Mesenteric fat pad (tissue), 1 donor: ENCODE results near the gene ZMIZ1. TPM values are rescaled to one million over a fixed set of nuclear protein-coding genes. Genes with fewer than 3 reads are reported as not detected.

Experiments
- DNase-seq: peaks from one replicate; pipeline ENCODE4 v3.0.0-alpha.2; 2020; ENCODE audit warnings: low spot score
- total RNA-seq: library from RNA; stranded (reverse); fragmentation: NEBNext Ultra II Directional; extraction: Animal tissue kit (Norgen Biotek cat#: 25700); gene quantifications from one replicate; pipeline ENCODE4 v1.2.1, GENCODE V29; 2021
- donor health status: DM: yes; HTN: yes; CAD: no.

Gene ZMIZ1
- total RNA-seq, 1 donor from 2014 or later = 81.1 TPM

DNA sequence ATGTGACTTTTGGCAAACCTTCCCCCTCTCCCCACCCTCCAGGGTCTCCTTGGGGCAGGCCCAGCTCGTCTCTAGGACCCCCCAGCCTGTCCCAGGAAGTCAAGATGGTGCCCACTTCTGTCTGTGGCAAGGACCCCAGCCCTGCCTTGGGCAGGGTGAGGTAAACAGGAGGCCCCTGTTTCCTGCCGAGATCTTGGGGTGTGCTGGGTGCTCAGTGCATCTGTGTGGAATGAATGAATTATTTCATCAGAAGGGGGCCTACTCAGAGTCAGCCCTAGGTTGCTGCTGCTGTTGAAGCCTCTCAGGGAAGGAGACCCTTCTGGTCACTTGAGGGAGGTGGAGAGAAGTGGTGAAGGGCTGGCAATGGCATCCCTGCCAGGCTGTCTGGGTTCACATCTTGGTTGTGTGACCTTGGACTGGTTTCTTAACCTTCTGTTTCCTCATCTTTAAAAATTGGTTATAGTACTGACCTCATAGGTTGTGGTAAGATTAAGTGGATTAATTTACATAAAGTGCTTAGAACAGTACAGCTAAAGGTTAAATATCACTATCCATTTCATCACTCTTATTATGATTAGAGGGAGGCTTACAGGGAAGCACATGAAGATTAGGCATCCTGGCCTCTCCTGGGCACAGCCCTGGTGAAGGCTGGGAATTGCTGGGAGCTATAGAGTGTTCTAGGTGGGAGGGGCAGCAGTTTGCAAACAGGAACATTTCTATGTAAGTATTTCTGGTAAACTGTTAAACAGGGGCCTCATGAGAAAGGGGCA lies 67.7 kb downstream of the ZMIZ1 start:
- no peak for DNase-seq

DNA sequence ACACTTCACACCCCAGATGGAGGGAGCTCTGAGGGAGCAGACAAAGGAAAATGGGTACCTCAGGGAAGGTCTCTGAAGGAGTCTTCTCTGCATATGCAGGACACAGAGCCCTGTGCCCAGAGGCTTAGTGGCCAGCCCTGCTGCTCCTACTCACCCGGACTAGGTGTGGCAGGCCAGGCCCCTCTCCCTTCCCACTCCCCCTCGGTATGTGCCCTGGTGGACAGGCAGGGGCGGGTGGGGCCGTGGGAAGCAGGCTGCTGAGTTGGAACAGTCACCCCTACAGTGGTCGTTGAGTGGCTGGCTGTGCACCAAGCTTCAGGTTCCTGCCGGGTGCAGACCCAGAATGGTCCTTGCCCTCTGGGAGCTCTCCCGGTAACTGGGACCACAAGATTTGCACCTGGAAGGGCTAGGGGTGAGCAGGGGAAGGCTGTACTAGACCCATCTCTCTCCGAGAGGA lies 68.6 kb downstream of the ZMIZ1 start:
- DNase-seq = no peak

DNA sequence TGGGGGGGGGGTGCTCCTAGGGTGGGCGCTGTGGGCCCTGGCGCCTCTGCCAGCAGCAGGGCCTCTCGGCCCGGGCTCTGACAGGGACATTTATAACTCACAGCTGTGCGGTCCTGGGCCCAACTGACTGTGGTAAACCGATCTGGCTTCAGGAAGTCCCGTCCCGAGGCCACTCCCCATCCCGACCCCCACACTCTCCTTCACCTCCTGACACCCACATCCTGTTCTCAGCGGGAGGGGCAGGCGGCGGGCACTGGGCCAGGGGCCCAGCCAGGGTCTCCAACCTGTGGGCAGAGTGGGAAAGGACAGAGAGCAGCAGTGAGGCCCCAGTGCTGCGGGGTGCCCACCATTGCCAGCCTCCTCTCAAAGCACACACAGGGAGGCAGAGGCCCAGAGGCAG lies 69.1 kb downstream of the ZMIZ1 start:
- no peak for DNase-seq

GRCh38 chr10:79138449-79139123 lies 69.8 kb downstream of the ZMIZ1 start:
- DNase-seq = no peak

- DNase-seq = no peak
Observed at GRCh38 chr10:79139124-79139835, 70.5 kb downstream of the ZMIZ1 start.

- DNase-seq = no peak
Observed at GRCh38 chr10:79140085-79140793, 71.5 kb downstream of the ZMIZ1 start.

DNA sequence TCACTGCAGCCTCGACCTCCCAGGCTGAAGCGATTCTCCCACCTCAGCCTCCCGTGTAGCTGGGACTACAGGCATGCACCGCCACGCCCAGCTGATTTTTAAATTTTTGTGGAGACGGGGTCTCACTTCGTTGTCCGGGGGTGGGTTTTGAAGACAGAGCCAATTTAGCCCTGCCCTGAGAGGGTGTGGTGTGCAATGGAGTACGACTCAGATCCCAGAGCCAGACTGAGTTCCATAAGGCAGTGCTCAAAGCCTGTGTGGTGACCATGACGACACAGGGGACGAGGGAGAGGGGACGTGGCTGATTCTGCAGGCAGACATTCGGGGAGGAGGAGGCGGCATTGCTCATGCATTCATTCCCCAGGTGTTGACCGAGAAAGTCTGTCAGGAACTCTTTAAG lies 72.1 kb downstream of the ZMIZ1 start:
- no peak for DNase-seq

GRCh38 chr10:79142064-79142491 lies 73.3 kb downstream of the ZMIZ1 start:
- DNase-seq = no peak

DNA sequence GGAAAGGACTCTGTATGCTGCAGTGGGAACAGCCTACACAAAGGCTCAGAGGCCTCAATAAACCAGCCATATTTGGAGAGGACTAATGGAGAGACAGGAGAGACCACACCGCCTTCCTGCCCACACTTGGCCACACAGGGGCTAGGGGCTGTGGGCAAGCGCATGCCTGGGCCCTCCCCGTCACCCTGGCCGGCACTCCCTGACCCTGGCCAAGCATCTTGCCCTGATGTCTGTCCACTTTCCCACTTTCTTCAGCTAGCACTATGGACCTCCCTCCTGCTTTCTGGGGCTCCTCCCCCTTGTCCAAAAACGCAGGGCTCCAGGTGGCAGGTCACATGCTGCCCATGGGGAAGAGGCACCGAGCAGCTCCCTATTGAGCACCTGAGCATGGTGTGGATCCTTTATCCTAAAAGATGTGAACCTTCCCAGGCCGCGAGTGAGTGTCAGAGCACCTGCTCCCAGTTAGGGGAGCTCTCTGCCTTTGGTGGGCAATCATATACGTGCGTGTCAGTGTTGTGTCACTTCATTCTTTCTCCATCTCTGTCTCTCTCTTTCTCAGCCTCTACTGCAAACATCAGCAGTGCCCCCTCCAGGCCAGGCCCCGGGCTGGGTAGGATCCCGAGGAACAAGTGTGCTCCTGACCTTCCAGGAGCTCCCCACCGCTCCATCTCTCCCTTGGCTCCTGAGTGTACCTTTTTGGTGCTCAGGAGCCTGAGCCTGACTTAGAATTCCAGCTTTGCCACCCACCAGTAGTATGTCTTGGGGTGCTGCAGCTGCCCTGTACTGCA lies 74.0 kb downstream of the ZMIZ1 start:
- DNase-seq = no peak

DNA sequence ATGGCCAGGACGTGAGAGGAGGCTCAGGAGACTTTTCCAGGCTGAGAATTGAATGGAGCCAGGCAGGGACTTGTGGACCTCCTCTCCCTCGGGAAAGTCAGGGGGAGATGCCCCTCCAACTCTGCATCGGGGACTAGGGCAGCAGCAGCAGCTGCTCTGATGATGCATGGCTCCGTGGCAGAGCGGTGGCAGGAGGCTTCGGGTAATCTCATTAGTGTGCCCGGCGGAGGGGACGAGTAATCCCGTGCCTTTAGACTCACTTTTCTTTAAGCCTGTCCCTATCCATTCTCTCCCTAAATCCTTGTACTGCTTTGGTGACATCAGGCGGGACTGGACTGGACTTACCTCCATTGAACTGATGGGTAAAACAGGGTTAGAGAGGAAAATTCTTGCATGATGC lies 75.1 kb downstream of the ZMIZ1 start:
- no peak for DNase-seq

DNA sequence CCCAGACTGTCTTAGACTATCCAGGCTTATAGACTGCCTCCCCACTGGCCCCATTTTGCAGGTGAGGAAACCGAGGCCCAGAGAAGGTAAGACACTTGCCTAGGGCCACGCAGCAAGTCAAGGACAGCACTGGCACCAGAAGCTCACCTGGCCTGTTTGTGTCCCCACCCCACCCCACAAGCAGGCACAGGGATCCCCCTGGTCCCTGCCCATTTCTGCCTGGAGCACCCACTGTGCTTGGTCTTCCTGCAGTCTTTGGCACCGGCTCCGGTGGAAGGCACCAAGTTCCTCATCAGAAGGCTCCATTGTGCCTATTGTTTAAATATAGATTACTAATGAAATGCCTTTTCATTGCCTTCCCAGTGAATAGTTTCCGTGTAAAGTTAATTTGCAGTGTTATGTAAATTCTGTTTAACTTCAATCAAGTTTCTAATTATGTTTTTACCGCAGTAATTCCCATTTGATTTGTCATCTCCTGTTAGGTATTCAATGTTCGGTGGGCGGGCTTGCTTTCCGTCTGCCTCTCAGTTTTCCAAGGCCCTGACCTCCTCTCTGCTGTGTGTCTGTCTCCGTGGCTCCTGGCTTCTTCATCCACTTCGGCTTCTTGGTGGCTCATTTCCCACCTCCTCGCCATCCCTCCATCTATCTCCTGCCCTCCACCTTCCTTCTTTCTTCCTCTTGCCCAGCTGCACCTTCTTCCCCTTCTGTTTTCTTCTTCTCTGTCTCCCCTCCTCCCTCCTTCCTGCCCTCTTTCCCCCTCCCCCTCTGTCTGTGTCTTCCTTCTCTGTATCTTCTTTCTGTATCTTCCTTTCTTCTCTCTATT lies 75.8 kb downstream of the ZMIZ1 start:
- no peak for DNase-seq

DNA sequence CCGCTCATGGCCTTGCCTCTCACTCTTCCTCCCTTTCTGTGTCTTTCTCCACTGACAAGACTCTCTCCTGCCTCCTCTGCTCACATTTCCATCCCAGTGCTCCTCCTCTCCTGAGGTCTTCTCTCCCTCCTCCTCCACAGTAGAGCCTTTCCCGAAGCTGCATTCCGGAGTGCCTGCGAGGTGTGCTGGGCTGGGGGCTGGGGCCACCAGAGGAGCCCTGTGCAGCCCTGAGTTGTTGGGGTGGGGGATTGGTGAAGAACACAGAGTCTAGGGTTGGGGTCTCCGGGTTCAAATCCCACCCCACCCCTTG lies 76.4 kb downstream of the ZMIZ1 start:
- DNase-seq = no peak

- no peak for DNase-seq
Observed at GRCh38 chr10:79145517-79146470, 77.0 kb downstream of the ZMIZ1 start.

DNA sequence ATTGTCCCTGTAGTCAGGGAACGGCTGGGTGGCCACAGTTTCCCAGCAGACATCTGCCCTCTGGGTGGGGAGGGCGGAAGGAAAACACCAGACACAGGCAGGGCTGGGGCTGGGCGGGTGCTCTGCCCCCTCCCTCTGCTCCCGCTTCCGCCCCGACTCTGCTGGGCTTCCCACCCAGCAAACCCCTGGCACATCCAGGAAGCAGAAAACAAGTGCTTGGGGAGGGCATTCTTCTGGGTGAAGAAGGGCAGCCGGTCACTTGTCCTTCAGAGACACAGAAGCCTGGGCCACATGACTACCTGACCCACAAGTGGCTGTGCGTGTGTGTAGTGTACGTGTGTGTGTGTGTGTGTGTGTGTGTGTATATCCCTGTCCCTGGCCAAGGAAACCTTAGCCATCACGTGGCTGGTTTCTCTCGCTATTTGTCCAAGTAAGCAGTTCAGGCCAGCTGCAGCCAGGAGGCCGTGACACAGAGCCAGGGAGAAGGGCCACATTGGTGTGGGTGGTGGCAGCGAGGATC lies 77.9 kb downstream of the ZMIZ1 start:
- no peak for DNase-seq

DNA sequence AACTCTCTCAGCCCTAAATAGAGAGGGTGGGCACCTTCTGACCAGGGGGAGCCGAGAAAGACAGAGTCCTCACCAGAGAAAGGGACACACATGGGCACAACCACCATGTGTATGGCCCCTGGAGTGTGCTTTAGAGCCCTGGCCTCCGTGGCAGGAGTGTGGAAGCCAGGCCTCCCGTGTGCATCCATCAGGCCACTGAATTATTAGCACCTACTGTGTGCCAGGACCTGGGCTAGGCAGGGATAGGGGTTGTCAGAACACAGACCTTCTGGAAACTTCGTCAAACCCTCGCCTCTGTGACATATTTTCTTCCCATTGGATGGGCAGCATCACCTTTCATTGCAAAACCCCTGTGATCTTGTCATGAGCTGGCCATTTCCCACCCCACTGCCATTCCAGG lies 78.5 kb downstream of the ZMIZ1 start:
- no peak for DNase-seq

- DNase-seq = no peak
Observed at GRCh38 chr10:79147796-79148451, 79.2 kb downstream of the ZMIZ1 start.

DNA sequence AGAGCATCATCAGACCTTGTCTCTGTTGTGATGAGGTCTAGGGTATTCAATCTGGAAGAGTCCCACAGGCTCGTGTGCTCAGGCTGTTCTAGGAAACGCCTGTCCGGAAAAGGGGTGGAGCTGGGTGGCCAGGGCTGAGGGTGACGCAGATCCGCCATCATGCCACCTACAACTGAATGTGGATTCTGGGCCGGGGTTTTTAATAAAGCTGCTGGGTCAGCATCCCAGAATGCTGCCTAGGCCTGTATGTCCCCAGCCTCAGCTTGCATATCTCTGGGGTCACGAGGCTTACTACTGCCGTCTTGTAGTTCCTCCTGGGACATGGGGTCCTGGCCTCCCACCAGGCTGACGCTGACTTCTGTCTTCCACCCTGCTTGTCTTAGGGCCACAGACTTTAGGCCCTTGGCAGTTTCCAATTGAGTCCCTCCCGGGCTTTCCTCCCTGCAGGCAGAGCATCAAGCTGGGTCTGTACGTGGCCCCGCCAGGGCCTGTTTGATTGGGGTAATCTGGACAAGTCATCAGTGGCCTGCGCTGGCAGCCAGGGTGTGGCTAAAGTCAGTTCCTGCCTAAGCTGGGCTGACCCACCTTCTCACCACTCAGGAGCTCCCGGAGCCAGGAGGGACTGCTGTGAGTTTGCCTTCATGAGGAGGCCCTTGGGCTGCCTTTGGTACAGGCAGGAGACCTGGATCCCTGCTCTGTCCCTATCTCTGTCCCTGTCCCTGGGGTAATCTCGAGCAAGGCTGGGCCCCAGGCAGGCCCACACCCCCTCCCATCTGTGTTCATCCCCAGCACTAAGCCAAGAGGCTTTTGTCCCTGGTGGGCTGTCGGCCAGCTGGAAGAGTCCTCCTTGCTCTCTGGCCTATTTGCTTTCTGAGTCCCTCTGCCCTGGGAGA lies 79.9 kb downstream of the ZMIZ1 start:
- DNase-seq = peak; percentile 93
